ENCODE results near the gene MRPL43.

Gene MRPL43

GRCh38 chr10:101020427-101021075 lies 33.3 kb upstream of the MRPL43 start:
- H3K36me3 ChIP-seq (replicated peaks; ENCODE audit: low read depth, low read length), result no peaks in the 10 kb centered on the region
- no peaks in the 10 kb centered on the region for H3K79me2 ChIP-seq (ENCODE audit: low read length)
- H3K4me1 ChIP-seq (ENCODE audit: low read length), result peaks cover 7% of the 10 kb centered on the region; the same call in 1 of the 2 replicates
- H3K27me3 ChIP-seq (ENCODE audit: low read depth, low read length), result peaks cover 19% of the 10 kb centered on the region
- no peak overlapping the region for H3K27ac ChIP-seq (ENCODE audit: low read length)
- no peak overlapping the region for H3K4me2 ChIP-seq (ENCODE audit: low read length)
- no peak overlapping the region for H3K9ac ChIP-seq (ENCODE audit: low read length)
- H2AFZ ChIP-seq (ENCODE audit: low read depth, low read length), result no peak overlapping the region
- H3K9me3 ChIP-seq (ENCODE audit: insufficient read depth, low read length), result no peaks in the 10 kb centered on the region
- TF ChIP-seq CTCF (IDR thresholded peaks at IDR 0.05; ENCODE audit: low read depth, low read length) (no peak), EZH2phosphoT487 (IDR thresholded peaks at IDR 0.05; ENCODE audit: low read depth) (no peak)
- H3K4me3 ChIP-seq (ENCODE audit: low read length), result no peak overlapping the region
- H4K20me1 ChIP-seq (ENCODE audit: insufficient read depth, low read length), result no peaks in the 10 kb centered on the region

GRCh38 chr10:101019440-101019703 lies 32.1 kb upstream of the MRPL43 start:
- Histone ChIP-seq H3K9ac (ENCODE audit: low read length) (no peak overlapping the region), H3K27ac (ENCODE audit: low read length) (no peak overlapping the region), H3K4me1 (ENCODE audit: low read length) (peaks cover 7% of the 10 kb centered on the region; the same call in 1 of the 2 replicates), H3K36me3 (replicated peaks; ENCODE audit: low read depth, low read length) (no peaks in the 10 kb centered on the region), H4K20me1 (ENCODE audit: insufficient read depth, low read length) (no peaks in the 10 kb centered on the region), H3K4me3 (ENCODE audit: low read length) (no peak overlapping the region), H3K4me2 (ENCODE audit: low read length) (no peak overlapping the region), H3K79me2 (ENCODE audit: low read length) (no peaks in the 10 kb centered on the region), H3K27me3 (ENCODE audit: low read depth, low read length) (peaks cover 19% of the 10 kb centered on the region), H3K9me3 (ENCODE audit: insufficient read depth, low read length) (no peaks in the 10 kb centered on the region), H2AFZ (ENCODE audit: low read depth, low read length) (no peak overlapping the region)
- TF ChIP-seq EZH2phosphoT487 (IDR thresholded peaks at IDR 0.05; ENCODE audit: low read depth) (no peak), CTCF (IDR thresholded peaks at IDR 0.05; ENCODE audit: low read depth, low read length) (no peak)

- peak overlapping the region; percentile 73 for H2AFZ ChIP-seq (ENCODE audit: low read depth, low read length)
- peak overlapping the region; percentile 39; the same call in 1 of the 2 replicates for H3K9ac ChIP-seq (ENCODE audit: low read length)
These were observed 31.5 kb upstream of the MRPL43 start for GRCh38 chr10:101018600-101019439.

More at GRCh38 chr10:101018600-101019439, 31.5 kb upstream of the MRPL43 start:
- Histone ChIP-seq H3K27me3 (ENCODE audit: low read depth, low read length) (peaks cover 19% of the 10 kb centered on the region), H3K4me1 (ENCODE audit: low read length) (peaks cover 7% of the 10 kb centered on the region; the same call in 1 of the 2 replicates), H3K4me2 (ENCODE audit: low read length) (peak overlapping the region; percentile 64), H3K9me3 (ENCODE audit: insufficient read depth, low read length) (no peaks in the 10 kb centered on the region), H3K79me2 (ENCODE audit: low read length) (no peaks in the 10 kb centered on the region), H3K27ac (ENCODE audit: low read length) (no peak overlapping the region), H3K4me3 (ENCODE audit: low read length) (peak overlapping the region; percentile 68), H3K36me3 (replicated peaks; ENCODE audit: low read depth, low read length) (no peaks in the 10 kb centered on the region), H4K20me1 (ENCODE audit: insufficient read depth, low read length) (no peaks in the 10 kb centered on the region)
- TF ChIP-seq EZH2phosphoT487 (IDR thresholded peaks at IDR 0.05; ENCODE audit: low read depth), result no peak
- peak; percentile 48 for TF ChIP-seq CTCF (IDR thresholded peaks at IDR 0.05; ENCODE audit: low read depth, low read length)
